ENCODE data around the gene SLC15A1.
"Not testable (repeated sequence)": the region's sequence is repeated elsewhere in the genome, so short reads cannot be mapped to it uniquely, and the experiment has no call there.

Gene SLC15A1

GRCh38 chr13:98780451-98780850 is 28.0 kb upstream of the SLC15A1 start:
- no peak for DNase-seq

GRCh38 chr13:98779695-98780094 is 27.2 kb upstream of the SLC15A1 start:
- no peak for DNase-seq

GRCh38 chr13:98778749-98779148 is 26.3 kb upstream of the SLC15A1 start:
- no peak for DNase-seq

DNA sequence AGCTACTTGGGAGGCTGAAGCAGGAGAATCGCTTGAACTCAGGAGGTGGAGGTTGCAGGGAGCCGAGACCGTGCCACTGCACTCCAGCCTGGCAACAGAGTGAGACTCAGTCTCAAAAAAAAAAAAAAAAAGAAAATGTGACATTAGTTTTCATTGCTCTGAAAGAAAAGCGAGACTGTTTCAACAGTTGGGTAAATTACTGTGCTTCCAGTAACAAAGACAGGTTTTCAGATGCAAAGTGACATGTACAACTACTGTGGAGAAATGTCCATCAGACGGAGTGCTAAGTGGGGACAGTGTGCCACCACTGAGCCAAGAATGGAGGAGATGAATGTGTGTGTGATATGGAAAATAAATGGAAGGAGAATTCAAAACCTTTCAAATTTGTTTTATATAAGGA is 24.2 kb upstream of the SLC15A1 start:
- DNase-seq = no peak

DNA sequence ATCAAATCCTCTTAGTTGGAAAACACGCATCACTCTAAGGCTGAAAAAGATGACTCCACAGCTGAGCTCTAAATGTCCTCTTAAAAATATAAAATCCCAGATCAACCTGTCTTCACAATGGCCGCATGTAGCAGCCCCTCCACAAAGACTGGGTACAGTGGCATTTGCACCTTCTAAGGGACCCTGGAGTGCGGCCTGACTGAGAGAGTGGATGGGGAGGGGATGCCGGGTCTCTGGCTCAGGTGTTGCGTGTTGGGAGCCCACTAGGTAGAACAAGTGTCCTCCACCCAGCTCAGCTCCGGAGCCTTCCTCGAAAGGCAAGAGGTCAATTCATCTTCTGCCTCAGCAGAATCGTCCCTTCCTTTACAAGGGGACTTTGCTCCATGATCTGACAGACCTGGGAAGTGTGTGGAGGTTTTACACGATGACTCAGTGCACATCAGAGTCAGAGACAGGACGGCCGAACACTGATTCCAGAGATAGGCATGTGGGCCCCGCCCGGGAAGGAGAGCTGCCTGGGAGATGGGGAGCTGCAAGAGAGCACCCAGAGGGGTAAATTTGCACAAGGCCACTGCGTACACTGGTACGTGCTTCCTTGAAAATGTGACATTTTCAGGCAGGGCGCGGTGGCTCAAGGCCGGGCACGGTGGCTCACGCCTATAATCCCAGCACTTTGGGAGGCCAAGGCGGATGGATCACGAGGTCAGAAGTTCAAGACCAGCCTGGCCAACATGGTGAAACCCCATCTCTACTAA is 23.5 kb upstream of the SLC15A1 start:
- no peak for DNase-seq

- DNase-seq = no peak
Measured at GRCh38 chr13:98775386-98775785, 22.9 kb upstream of the SLC15A1 start.

DNA sequence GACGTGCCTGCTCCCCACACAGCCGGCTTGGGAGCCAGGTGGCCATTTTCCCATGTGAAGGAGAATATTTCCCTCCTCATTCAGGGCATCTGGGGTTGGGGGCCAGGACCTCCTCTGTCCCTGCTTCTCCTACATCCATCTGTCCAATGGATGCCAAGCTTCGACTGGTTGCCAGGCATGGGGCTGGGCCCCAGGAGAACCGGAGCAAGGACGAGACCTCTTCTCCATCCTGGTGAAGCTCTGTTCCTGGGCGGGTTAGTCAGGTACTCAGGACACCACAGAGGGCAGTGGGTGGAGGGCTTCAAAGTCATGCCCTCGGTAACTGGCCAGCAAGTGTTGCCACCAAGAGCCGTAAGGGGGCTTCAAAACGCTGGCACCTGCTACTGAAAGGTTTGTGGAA is 22.3 kb upstream of the SLC15A1 start:
- no peak for DNase-seq

DNA sequence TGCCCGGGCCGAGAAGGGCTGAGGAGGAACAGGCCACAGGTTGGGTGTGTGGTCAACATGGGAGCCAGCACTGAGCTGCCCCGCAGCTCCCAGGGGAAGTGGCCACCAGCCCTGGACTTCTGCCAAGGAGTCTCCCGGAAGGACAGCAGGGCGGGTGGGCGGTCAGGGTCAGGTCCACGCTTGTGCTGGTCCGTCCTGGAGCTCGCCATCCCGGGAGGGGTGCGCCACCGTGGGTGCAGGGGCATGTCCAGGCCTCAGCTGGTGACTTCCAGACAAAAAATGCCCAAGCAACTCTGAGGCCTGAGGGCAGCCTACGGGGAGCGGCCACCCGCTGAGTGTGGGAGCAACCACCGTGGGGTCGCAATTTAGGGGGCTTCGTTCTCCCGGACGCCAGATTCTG is 21.4 kb upstream of the SLC15A1 start:
- no peak for DNase-seq

GRCh38 chr13:98772794-98773452 is 20.5 kb upstream of the SLC15A1 start:
- no peak for DNase-seq

- no peak for DNase-seq
Measured at GRCh38 chr13:98771838-98772611, 19.6 kb upstream of the SLC15A1 start.

DNA sequence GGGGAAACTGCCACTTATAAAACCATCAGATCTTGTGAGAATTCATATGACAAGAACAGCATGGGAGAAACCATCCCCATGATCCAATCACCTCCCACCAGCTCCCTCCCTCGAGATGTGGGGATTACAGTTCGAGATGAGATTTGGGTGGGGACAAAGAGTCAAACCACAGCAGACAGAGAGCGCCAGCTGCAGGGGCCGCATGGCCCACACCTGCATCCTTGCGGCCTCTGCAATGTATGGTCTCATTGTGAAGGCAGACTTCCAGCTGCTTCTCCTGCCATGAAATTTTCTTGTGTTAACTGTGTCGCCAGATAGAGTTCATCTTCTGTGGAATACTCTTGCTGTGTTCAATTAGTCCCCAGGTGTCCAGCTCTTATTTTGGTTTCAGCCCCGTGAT is 17.3 kb upstream of the SLC15A1 start:
- DNase-seq = no peak

DNA sequence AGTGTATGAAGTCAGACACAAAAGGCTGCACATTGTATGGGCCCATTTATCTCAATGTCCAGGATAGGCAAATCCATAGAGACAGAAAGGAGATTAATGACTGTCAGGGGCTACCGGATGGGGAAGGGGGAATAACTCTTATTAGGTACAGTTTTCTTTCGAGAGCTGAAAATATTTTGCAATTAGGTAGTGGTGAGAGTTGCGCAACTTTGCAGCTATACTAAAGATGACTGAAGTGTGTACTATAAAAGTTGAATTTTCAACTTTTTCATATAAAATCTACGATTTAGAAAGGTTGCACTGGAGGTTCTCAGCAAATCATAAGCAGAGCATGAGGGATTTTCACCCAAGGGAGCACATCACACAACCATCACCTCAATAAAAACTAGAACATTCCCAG is 16.1 kb upstream of the SLC15A1 start:
- DNase-seq = no peak

- DNase-seq = no peak
Measured at GRCh38 chr13:98766697-98767096, 14.2 kb upstream of the SLC15A1 start.

DNA sequence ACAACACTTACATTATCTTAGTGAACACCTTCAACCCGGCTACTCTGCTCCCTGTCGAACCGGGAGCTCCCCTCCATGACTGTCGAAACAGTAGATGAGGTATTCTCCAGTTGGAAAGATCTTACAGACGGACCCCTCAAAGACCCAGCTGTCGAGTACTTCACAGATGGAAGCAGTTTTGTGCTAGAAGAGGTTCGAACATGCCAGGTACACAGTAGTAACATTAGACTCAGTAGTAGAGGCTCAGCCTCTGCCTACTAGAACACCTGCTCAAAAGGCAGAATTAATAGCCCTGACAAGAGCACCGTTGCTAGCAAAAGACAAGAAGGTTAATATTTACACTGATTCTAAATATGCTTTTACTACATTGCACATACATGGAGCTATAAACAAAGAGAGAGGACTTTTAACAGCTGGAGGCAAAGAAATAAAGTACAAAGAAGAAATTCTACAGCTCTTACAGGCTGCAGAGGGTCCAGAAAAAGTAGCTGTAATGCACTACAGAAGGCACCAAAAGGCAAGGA is 13.6 kb upstream of the SLC15A1 start:
- DNase-seq = peak; percentile 22

- DNase-seq = no peak
Measured at GRCh38 chr13:98761986-98762616, 9.6 kb upstream of the SLC15A1 start.

GRCh38 chr13:98761126-98761985 is 8.9 kb upstream of the SLC15A1 start:
- no peak for DNase-seq

- no peak for DNase-seq
Measured at GRCh38 chr13:98755729-98756128, 3.3 kb upstream of the SLC15A1 start.

- DNase-seq = no peak
Measured at GRCh38 chr13:98755116-98755515, 2.6 kb upstream of the SLC15A1 start.

DNA sequence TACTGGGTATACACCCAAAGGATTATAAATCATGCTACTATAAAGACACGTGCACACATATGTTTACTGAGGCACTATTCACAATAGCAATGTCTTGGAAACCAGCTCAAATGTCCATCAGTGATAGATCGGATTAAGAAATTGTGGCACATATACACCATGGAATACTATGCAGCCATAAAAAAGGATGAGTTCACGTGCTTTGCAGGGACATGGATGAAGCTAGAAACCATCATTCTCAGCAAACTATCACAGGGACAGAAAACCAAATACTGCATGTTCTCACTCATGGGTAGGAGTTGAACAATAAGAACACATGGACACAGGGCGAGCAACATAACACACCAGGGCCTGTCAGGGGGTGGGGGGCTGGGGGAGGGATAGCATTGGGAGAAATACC is 2.0 kb upstream of the SLC15A1 start:
- not testable (repeated sequence) for DNase-seq

GRCh38 chr13:98751861-98752466 is 508 bp downstream of the SLC15A1 start:
- DNase-seq = no peak

DNA sequence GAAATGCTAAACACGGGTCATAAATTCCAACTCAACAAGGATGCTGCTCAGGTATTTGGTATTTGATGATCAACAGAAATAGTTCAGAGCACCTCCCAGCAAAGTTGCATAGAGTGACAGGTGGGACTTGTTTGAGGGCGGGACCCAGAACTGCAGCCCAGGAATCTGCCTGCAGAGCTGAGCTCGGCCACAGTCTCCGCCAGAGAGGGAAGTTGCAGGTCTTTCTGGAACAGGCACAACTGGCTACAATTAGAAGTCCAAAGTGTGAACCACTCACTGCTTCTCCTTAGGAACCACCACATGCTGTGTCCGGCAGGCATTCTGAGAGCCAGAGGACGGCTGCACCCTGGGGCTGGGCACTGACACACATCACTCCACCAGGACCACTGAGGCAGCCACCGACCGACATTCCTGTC is 1.1 kb downstream of the SLC15A1 start:
- DNase-seq = no peak

DNA sequence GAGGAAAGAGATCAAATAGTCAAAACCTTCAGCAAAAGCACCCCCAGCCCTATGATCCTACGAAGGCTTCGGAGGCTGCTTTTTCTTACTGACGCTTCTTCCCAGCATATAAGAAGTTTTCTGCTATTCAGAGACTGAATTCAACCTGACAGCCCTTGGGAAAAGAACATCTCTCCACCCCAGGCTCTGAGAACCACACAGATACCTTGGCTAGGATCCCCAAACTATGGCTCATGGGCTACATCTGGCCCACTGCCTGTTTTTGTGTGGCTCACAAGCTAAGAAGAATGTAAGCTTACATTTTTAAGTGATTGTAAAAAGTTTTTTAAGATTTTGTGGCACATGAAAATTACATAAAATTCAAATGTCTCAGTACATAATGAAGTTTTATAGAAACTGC is 3.0 kb downstream of the SLC15A1 start:
- no peak for DNase-seq
